DND-41 (cell line): ENCODE measurements around the gene ATAD2B.
A peak's percentile ranks its signal among the peaks of the same experiment; 100 is the strongest.

Experiments
- ATAC-seq: fragments of 200-7000 bp; cut with Tn5 transposase; 3 replicates; pipeline ENCODE4 v1.9.1; 2021; ENCODE audit warnings: low read depth; ENCODE audit not compliant: insufficient read depth
- DNase-seq: peaks from one replicate; pipeline ENCODE4 v3.0.0-alpha.2; 2020
- H2AFZ ChIP-seq: 2 replicates; pipeline ENCODE4 v1.6.0; 2012; ENCODE audit warnings: low read depth, low read length
- H3K27ac ChIP-seq: 2 replicates; pipeline ENCODE4 v1.5.1; 2012; ENCODE audit warnings: low read length, inconsistent platforms
- H3K27me3 ChIP-seq: fragments of 200-600 bp; sonication (generic); 2 replicates; pipeline ENCODE4 v1.6.0; 2012; ENCODE audit warnings: low read length, mild to moderate bottlenecking, inconsistent platforms; ENCODE audit not compliant: insufficient read depth, poor library complexity
- H3K36me3 ChIP-seq: 2 replicates; pipeline ENCODE4 v1.5.1; 2012; ENCODE audit warnings: low read length, inconsistent platforms; ENCODE audit not compliant: insufficient read depth
- H3K4me1 ChIP-seq: 2 replicates; pipeline ENCODE4 v1.5.1; 2012; ENCODE audit warnings: mild to moderate bottlenecking, low read length; ENCODE audit not compliant: insufficient read depth
- H3K4me2 ChIP-seq: 2 replicates; pipeline ENCODE4 v1.6.0; 2012; ENCODE audit warnings: mild to moderate bottlenecking, moderate library complexity, low read length, inconsistent platforms; ENCODE audit not compliant: insufficient read depth
- H3K4me3 ChIP-seq, 2 experiments: fragments of 200-600 bp in 1 of 2; shearing (Covaris generic) in 1 of 2; 2 replicates each; pipeline ENCODE4 v1.5.1; 2012 to 2016; ENCODE audit warnings: inconsistent platforms in 2 of 2, low read length in 2 of 2, mild to moderate bottlenecking in 2 of 2, low read depth in 1 of 2, moderate library complexity in 1 of 2
- H3K79me2 ChIP-seq: 2 replicates; pipeline ENCODE4 v1.6.0; 2012; ENCODE audit warnings: low read length, inconsistent platforms; ENCODE audit not compliant: insufficient read depth
- H3K9ac ChIP-seq: 2 replicates; pipeline ENCODE4 v1.6.0; 2012; ENCODE audit warnings: low read depth, mild to moderate bottlenecking, inconsistent platforms, low read length, moderate library complexity
- H3K9me3 ChIP-seq: 2 replicates; pipeline ENCODE4 v1.5.1; 2012; ENCODE audit warnings: low read length, moderate library complexity, mild to moderate bottlenecking, inconsistent platforms; ENCODE audit not compliant: insufficient read depth, severe bottlenecking
- H4K20me1 ChIP-seq: 2 replicates; pipeline ENCODE4 v1.6.0; 2012; ENCODE audit warnings: low read length; ENCODE audit not compliant: insufficient read depth
- EZH2 ChIP-seq: IDR thresholded peaks from 3 replicates; pipeline ENCODE4 v1.6.1; 2012; ENCODE audit warnings: borderline replicate concordance, low read depth, mild to moderate bottlenecking, moderate library complexity, low read length, inconsistent platforms; ENCODE audit not compliant: severe bottlenecking
- TF ChIP-seq, protein P1 (sequence below): IDR thresholded peaks from 2 replicates; pipeline ENCODE4 v1.5.1; 2012; ENCODE audit warnings: borderline replicate concordance, low read length, moderate library complexity, mild to moderate bottlenecking; ENCODE audit not compliant: poor library complexity, severe bottlenecking; ENCODE audit errors: extremely low read depth

The ATAD2B gene

GRCh38 chr2:23926750-23927571 lies at the start of gene ATAD2B:
Gene ATAD2B (minus strand): TSS chr2:23927123. CDS start chr2:23926770, 353 bp downstream.
- DNase-seq, result peak; percentile 95
- H4K20me1 ChIP-seq, result peaks cover 15% of the 10 kb centered on the region
- peaks cover 47% of the 10 kb centered on the region for H3K4me1 ChIP-seq
- H3K36me3 ChIP-seq, result peaks cover 4% of the 10 kb centered on the region
- peak within 1 kb of the TSS; percentile 96 for H2AFZ ChIP-seq
- peak within 1 kb of the TSS; percentile 91 for H3K27ac ChIP-seq
- peaks cover 68% of the 10 kb centered on the region for H3K79me2 ChIP-seq
- ATAC-seq, result peak; percentile 82
- H3K9ac ChIP-seq, result peak within 1 kb of the TSS; percentile 99
- no peaks in the 10 kb centered on the region for H3K27me3 ChIP-seq
- TF ChIP-seq EZH2, result no peak
- TF ChIP-seq, protein P1, sequence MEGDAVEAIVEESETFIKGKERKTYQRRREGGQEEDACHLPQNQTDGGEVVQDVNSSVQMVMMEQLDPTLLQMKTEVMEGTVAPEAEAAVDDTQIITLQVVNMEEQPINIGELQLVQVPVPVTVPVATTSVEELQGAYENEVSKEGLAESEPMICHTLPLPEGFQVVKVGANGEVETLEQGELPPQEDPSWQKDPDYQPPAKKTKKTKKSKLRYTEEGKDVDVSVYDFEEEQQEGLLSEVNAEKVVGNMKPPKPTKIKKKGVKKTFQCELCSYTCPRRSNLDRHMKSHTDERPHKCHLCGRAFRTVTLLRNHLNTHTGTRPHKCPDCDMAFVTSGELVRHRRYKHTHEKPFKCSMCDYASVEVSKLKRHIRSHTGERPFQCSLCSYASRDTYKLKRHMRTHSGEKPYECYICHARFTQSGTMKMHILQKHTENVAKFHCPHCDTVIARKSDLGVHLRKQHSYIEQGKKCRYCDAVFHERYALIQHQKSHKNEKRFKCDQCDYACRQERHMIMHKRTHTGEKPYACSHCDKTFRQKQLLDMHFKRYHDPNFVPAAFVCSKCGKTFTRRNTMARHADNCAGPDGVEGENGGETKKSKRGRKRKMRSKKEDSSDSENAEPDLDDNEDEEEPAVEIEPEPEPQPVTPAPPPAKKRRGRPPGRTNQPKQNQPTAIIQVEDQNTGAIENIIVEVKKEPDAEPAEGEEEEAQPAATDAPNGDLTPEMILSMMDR, result peak; percentile 94
- peak within 1 kb of the TSS; percentile 83 to 94 for H3K4me3 ChIP-seq
- H3K4me2 ChIP-seq, result peak within 1 kb of the TSS; percentile 88
- no peaks in the 10 kb centered on the region for H3K9me3 ChIP-seq

DNA sequence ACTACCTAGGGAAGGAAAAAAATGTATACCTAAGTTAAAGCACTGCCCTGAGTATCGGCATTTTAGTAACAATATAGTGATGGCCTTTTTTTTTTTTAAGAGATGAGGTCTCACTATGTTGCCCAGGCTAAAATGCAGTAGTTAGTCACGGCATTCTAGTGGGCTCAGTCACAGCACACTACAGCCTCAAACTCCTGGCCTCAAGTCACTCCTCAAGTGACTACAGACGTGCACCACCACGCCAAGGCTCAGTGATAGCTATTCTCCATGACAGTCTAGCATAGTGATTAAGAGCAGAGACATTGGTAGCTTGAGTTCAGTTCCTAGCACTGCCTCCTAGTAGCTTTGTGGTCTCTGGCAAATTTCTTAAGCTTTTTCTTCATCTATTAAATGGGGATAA lies 40.9 kb upstream of the ATAD2B start:
- Histone ChIP-seq H3K27ac (no peak overlapping the region), H3K9ac (no peak overlapping the region), H3K4me2 (no peak overlapping the region), H3K79me2 (peaks cover 4% of the 10 kb centered on the region; the same call in 1 of the 2 replicates), H3K36me3 (peaks cover 15% of the 10 kb centered on the region; the same call in 1 of the 2 replicates), H3K4me1 (no peaks in the 10 kb centered on the region), H3K9me3 (no peaks in the 10 kb centered on the region), H3K4me3 (no peak overlapping the region), H3K27me3 (no peaks in the 10 kb centered on the region), H4K20me1 (no peaks in the 10 kb centered on the region), H2AFZ (no peak overlapping the region)
- no peak for ATAC-seq
- no peak for DNase-seq
- TF ChIP-seq, protein P1, result no peak
- TF ChIP-seq EZH2, result no peak

DNA sequence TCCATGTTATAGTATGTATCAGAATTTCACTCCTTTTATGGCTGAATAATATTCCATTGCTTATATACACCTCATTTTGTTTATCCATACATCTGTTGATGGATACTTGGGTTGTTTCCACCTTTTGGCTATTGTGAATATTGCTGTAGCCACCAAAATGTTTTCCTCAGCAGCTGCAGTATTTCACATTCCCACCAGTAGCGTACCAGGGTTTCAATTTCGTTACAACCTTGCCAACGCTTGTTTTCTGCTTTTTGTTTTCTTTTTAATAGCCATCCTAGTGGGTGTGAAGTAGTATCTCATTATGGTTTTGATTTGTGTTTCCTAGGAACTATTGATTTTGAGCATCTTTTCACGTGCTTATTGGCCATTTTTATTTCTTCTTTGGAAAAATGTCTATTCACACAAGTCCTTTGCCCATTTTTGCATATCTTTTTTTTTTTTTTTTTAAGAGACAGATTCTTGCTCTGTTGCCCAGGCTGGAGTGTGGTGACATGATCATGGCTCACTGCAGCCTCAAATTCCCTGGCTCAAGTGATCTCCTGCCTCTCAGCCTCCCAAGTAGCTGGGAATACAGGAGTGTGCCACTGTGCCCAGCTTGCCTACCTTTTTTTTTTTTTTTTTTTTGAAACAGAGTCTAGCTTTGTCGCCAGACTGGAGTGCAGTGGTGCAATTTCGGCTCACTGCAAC lies 27.5 kb upstream of the ATAD2B start:
- DNase-seq (no peak), ATAC-seq (no peak)
- no peak for TF ChIP-seq EZH2
- TF ChIP-seq, protein P1, result no peak
- H3K27ac ChIP-seq, result no peak overlapping the region
- H3K4me1 ChIP-seq, result no peaks in the 10 kb centered on the region
- H3K36me3 ChIP-seq, result peaks cover 2% of the 10 kb centered on the region; the same call in 1 of the 2 replicates
- no peaks in the 10 kb centered on the region for H3K27me3 ChIP-seq
- no peak overlapping the region for H2AFZ ChIP-seq
- H4K20me1 ChIP-seq, result 0 out of 2 replicates have a peak, but pooled peaks cover 2% of the 10 kb centered on the region
- H3K79me2 ChIP-seq, result peaks cover 33% of the 10 kb centered on the region
- no peaks in the 10 kb centered on the region for H3K9me3 ChIP-seq
- no peak overlapping the region for H3K4me2 ChIP-seq
- H3K9ac ChIP-seq, result no peak overlapping the region
- no peak overlapping the region for H3K4me3 ChIP-seq
